Activated CD4-positive, alpha-beta T cell treated with anti-CD3 and anti-CD28 coated beads, Interleukin-2, amount 50 U/mL, for 16 hours (primary cell): Measurements from ENCODE around the gene GMDS.
"Not testable (repeated sequence)": the region's sequence is repeated elsewhere in the genome, so short reads cannot be mapped to it uniquely, and the experiment has no call there.

ENCODE experiments used
- DNase-seq: peaks from one replicate; pipeline ENCODE4 v3.0.0-alpha.2; 2020

GMDS gene

DNA sequence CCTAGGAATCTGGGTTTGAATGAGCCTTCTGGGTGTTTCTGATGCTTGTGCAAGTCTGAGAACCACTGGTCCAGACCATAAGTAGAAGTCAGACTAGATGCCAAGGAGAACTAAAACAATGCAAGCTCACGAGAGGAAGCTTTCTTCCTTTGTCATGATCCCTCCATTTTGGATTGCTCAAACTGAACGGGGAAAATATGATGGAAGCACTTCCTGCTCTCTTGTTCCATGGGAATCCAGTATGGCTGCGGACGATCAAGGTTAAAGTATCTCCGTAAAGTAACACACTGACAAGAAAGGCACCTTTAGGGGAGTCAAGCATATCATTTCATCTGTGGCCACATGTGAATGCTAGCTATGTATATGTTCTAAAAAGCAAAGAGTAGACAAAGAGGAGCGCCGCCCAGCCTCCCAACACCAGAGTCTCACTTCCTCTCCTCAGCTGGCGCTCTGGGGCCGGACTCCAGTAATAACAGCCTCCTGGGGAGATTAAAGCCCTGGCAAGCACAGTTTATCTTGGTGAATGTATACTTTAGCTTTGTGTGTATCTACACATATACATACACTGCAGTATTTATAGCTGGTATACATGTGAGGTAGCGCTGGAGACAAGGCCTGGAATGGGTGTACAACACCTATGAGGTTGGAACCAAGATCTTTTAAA, 547.6 kb downstream of the GMDS start:
- no peak for DNase-seq

DNA sequence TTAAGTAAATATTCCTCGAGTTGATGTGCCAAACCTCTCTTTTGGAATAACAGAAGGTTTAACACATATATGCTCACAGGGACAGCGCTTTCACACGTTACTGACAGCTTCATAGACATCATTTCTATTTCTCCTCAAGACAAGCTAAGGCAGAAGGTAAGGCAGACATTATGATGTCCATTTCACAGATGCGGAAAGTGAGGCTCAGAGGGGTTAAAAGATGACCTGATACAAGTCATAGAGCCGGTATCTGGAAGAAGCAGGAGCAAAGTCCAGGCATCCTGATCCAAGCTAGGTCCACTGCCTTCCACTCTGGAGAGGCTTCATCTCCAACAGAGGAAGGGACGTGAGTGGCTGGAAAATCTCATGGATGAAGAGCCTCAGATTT, 548.9 kb downstream of the GMDS start:
- no peak for DNase-seq

DNA sequence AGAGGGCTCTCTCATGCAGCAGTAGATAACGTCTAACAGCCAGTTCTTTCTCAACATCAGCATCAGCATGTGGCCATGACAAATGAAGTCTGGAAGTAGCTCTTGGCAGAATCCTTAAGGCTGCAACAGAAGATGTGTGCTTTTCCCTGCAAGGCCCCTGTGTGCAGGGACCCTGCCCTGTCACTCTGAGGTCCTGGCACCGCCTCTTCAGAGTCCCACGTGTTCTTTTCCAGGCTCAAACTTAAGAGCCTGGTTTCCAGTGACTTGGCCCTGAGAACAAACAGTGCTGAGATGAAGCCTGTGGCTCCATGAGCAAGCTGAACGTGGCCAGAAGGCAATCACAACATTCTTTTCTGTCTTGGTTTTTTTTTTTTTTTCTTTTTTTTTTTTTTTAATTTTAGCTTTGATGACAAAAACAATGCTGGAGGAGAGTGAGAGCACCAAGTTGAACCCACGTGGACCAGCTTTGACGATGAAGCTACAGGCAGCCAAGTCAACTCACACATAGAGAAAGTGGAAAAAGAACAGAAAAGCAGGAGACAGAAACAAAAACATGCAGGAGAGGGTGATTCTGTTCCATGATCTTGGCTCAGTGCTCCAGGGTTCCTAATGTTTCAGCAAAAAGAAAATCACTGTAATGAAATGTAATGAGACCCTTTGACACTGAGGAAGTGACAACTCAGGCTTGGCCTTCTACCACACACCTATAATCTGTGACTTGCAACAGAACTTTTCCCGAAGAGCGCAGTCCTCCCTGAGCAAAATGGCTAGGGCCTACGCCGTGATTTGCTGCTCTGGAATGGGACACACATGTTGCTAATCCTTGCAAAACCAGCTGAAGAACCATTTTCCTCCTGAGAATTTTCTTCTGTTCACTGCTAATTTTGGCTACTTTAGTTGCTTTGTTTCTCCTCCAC, 549.6 kb downstream of the GMDS start:
- DNase-seq = no peak

DNA sequence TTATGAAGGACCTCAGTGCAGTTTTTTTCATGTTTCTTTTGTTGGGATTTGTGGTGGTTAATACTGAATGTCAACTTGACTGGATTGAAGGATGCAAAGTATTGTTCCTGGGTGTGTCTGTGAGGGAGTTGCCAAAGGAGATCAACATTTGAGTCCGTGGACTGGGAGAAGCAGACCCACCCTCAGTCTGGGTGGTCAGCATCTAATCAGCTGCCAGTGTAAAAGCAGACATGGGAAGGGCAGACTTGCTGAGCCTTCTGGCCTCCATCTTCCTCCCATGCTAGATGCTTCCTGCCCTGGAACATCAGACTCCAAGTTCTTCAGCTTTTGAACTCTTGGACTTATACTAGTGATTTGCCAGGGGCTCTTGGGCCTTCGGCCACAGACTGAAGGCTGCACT, 553.6 kb downstream of the GMDS start:
- DNase-seq = not testable (repeated sequence)

DNA sequence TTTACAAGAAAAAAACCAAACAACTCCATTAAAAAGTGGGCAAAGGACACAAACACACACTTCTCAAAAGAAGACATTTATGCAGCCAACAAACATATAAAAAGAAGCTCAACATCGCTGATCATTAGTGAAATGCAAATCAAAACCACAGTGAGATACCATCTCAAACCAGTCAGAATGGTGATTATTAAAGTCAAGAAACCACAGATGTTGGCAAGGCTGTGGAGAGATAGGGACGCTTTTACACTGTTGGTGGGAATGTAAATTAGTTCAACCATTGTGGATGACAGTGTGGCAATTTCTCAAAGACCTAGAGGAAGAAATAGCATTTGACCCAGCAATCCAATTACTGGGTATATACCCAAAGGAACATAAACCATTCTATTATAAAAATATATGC, 554.7 kb downstream of the GMDS start:
- DNase-seq = not testable (repeated sequence)

- DNase-seq = no peak
Measured at GRCh38 chr6:1689141-1689540, 556.3 kb downstream of the GMDS start.

DNA sequence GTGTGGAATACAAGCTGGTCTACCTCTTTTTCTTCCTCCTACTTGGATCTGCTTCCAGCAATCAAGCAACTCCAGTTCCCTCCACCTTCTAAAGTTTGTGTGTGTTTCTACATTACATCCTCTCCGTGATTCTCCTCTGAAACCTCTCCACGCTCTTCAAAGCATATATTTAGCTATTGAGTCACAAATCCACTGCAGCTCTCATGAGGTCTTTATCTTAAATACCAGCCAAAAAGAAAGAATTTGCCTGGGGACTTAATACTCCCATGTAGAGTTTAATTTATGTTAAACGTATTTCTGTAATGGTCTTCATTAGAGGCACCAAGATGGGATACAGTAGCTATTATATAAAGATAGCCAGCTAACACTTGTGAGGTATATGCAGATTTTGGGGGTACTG, 557.0 kb downstream of the GMDS start:
- DNase-seq = no peak

GRCh38 chr6:1687402-1687801, 558.0 kb downstream of the GMDS start:
- DNase-seq = no peak

GRCh38 chr6:1686117-1687098, 559.0 kb downstream of the GMDS start:
- no peak for DNase-seq

DNA sequence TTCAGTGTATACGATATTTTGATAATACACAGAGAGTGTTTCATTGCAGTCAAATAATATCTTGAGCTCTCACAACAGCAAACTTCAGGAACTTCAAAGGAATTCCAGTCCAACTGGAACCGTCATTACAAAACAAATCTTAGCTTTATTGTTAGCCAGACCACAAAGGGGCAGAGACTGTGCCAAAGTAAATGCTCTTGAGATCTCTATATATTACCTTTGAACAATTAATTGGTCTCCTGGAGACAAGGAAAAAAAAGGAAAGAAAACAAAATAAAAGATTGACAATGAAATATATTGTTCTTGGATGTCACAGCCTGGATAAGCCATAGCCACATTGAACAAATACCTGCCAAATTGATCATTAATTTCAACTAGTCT, 565.7 kb downstream of the GMDS start:
- no peak for DNase-seq

- DNase-seq = no peak
Measured at GRCh38 chr6:1679031-1679687, 566.2 kb downstream of the GMDS start.

DNA sequence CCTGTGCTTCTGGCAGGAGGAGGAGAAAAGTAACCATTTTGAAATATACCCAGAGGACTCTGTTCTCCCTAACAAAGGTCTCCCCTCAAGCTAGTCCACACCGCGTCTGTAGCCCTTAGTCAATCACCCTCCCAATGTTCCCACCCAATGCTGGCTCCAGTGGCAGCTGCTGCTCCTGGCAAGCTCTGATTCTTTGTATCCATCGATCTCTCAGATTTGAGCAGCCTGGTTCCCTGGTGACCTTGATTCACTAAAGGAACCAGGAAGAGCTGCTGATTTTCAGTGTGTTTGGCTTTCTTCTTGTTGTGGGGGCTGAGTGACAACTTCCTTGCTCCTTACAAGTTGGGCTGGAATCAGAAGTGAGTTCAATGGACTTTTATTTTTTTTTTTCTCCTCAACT, 567.2 kb downstream of the GMDS start:
- no peak for DNase-seq

GRCh38 chr6:1672379-1672778, 573.0 kb downstream of the GMDS start:
- no peak for DNase-seq

GRCh38 chr6:1670711-1671462, 574.5 kb downstream of the GMDS start:
- DNase-seq = no peak

DNA sequence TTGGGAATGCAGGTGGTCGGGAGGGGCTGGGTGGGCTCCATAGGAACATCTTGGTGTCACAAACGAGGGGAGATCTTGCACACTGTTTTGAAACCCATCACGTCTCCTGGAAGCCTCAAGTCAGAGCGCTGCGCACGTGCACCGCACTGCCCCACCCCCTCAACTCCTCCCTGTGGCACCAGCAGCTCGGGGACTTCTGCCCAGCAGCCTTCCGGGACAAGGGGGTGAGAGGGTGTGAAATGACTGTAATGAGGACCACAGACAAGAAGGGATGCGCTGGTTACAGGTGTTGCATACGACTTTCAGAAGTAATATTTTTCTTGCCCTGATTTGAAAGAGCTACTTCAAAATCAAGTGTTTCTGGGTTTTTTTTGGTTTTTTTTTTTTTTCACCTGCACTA, 575.4 kb downstream of the GMDS start:
- DNase-seq = no peak

DNA sequence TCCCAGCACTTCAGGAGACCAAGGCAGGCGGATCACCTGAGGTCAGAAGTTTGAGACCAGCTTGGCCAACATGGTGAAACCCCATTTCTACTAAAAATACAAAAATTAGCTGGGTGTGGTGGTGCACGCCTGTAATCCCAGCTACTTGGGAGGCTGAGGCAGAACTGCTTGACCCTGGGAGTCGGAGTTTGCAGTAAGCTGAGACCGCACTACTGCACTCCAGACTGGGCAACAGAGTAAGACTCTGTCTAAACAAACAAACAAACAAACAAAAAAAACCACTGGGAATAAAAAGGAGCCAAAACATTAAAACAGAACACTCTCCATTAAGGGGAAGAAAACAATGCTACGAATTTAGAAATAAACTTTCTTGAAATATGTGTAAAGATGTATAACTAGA, 576.9 kb downstream of the GMDS start:
- not testable (repeated sequence) for DNase-seq

DNA sequence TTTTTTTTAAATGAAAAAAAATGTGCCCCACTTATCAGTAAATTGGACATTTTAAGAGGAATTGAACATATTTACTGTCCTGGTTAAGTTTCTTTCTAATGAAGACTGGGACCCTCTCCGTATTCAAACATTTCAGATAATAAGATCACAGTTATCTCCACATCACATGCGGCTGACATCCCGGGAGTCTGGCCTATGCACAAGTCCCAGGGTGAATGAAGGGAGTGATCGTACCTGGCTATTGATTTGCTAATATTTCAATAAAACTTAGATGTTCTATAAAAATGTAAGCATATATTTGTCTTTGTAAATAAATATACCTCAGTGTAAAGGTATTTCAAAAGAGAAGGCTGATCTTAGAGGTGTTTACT, 577.6 kb downstream of the GMDS start:
- no peak for DNase-seq

GRCh38 chr6:1667012-1667804, 578.2 kb downstream of the GMDS start:
- DNase-seq = no peak

DNA sequence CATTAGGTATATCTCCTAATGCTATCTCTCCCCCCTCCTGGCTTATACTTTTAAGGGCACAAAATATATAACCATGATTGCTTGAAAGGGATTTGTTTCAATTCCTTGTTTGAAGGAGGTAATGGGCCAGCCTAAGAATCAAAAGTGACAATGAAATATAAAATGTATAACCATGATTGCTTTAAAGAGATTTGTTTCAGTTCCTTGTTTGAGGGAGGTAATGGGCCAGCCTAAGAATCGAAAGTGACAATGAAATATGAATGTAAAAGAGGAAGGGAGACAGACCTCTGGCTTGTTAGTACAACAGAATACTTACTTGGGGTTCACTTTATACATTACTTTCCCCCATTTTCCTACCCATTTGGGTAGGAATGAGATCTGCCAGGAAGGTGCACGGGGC, 580.2 kb downstream of the GMDS start:
- no peak for DNase-seq

GRCh38 chr6:1664329-1664728, 581.1 kb downstream of the GMDS start:
- DNase-seq = no peak

DNA sequence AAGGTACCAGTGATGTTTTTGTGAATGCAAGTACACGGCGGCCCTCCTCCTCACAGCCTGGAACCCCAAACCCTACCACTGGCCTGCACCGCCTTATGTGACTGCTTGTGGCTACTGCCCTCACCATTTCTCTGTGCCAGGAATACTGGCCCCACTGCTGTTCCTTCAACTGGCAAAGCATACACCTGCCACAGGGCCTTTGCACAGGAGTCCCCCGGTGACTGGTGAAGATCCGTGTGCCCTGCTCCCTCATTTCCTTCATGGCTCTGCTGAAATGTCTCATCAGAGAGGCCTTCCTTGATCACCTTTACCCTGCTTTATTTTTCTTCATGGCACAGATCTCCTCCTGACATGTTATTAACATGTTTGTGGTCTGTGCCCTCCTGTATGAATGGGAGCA, 581.9 kb downstream of the GMDS start:
- no peak for DNase-seq
